SK-N-SH treated with all-trans-retinoic acid at 6 μM for 48 hours (cell line): Measurements from ENCODE around the gene CIC.
"Not testable (repeated sequence)": the region's sequence is repeated elsewhere in the genome, so short reads cannot be mapped to it uniquely, and the experiment has no call there.

ENCODE experiments used
- ATAC-seq: fragments of 200-7000 bp; cut with Tn5 transposase; 3 replicates; pipeline ENCODE4 v1.9.1; 2020; ENCODE audit warnings: mild to moderate bottlenecking, moderate library complexity
- ARNTL ChIP-seq: fragments of 450-650 bp; formaldehyde crosslinking; IDR thresholded peaks from 2 replicates; pipeline ENCODE4 v1.5.0; 2020; ENCODE audit warnings: low read depth, mild to moderate bottlenecking, moderate library complexity, borderline replicate concordance
- CREB5 ChIP-seq: fragments of 250-450 bp; sonication (Bioruptor Pico); IDR thresholded peaks from 2 replicates; pipeline ENCODE4 v1.5.1; 2020; ENCODE audit warnings: low read depth, mild to moderate bottlenecking, moderate library complexity
- CSDC2 ChIP-seq: fragments of 250-450 bp; sonication (Bioruptor Pico); IDR thresholded peaks from 2 replicates; pipeline ENCODE4 v1.5.0; 2020; ENCODE audit warnings: mild to moderate bottlenecking, moderate library complexity
- CSRNP3 ChIP-seq: fragments of 250-450 bp; sonication (Bioruptor Pico); IDR thresholded peaks from 2 replicates; pipeline ENCODE4 v1.5.1; 2021; ENCODE audit warnings: mild to moderate bottlenecking, moderate library complexity
- ESRRG ChIP-seq: fragments of 250-450 bp; sonication (Bioruptor Pico); IDR thresholded peaks from 2 replicates; pipeline ENCODE4 v1.6.1; 2021; ENCODE audit warnings: mild to moderate bottlenecking
- GLIS3 ChIP-seq: fragments of 250-450 bp; sonication (Bioruptor Pico); IDR thresholded peaks from 2 replicates; pipeline ENCODE4 v1.5.0; 2020; ENCODE audit warnings: mild to moderate bottlenecking, moderate library complexity
- ISL1 ChIP-seq: fragments of 250-450 bp; sonication (Bioruptor Pico); IDR thresholded peaks from 2 replicates; pipeline ENCODE4 v2.1.2; 2022; ENCODE audit warnings: mild to moderate bottlenecking, moderate library complexity
- OSR1 ChIP-seq: fragments of 250-450 bp; sonication (Bioruptor Pico); IDR thresholded peaks from 2 replicates; pipeline ENCODE4 v1.8.0; 2022; ENCODE audit warnings: moderate library complexity, mild to moderate bottlenecking, inconsistent platforms
- PATZ1 ChIP-seq: fragments of 250-450 bp; sonication (Bioruptor Pico); IDR thresholded peaks from 2 replicates; pipeline ENCODE4 v1.8.0; 2020; ENCODE audit warnings: mild to moderate bottlenecking, moderate library complexity, borderline replicate concordance
- PPARA ChIP-seq: fragments of 250-450 bp; sonication (Bioruptor Pico); IDR thresholded peaks from 2 replicates; pipeline ENCODE4 v1.5.0; 2020; ENCODE audit warnings: mild to moderate bottlenecking, borderline replicate concordance
- RARB ChIP-seq: fragments of 250-450 bp; sonication (Bioruptor Pico); IDR thresholded peaks from 2 replicates; pipeline ENCODE4 v1.8.0; 2021; ENCODE audit warnings: mild to moderate bottlenecking, moderate library complexity
- SNAI2 ChIP-seq: fragments of 250-450 bp; sonication (Bioruptor Pico); IDR thresholded peaks from 2 replicates; pipeline ENCODE4 v1.5.0; 2020; ENCODE audit warnings: mild to moderate bottlenecking, moderate library complexity
- TOX ChIP-seq: fragments of 250-450 bp; sonication (Bioruptor Pico); IDR thresholded peaks from 2 replicates; pipeline ENCODE4 v1.8.0; 2021; ENCODE audit warnings: mild to moderate bottlenecking, moderate library complexity, borderline replicate concordance
- ZC3H10 ChIP-seq: fragments of 250-450 bp; sonication (Bioruptor Pico); IDR thresholded peaks from 2 replicates; pipeline ENCODE4 v1.5.1; 2021; ENCODE audit warnings: mild to moderate bottlenecking, moderate library complexity
- ZFP3 ChIP-seq: fragments of 250-450 bp; sonication (Bioruptor Pico); IDR thresholded peaks from 2 replicates; pipeline ENCODE4 v1.5.0; 2020; ENCODE audit warnings: mild to moderate bottlenecking, moderate library complexity
- ZFP30 ChIP-seq: fragments of 450-650 bp; formaldehyde crosslinking; IDR thresholded peaks from 2 replicates; pipeline ENCODE4 v1.5.0; 2022; ENCODE audit warnings: mild to moderate bottlenecking, moderate library complexity
- ZNF565 ChIP-seq: fragments of 450-650 bp; formaldehyde crosslinking; conservative IDR thresholded peaks from 2 replicates; pipeline ENCODE4 v1.5.0; 2020; ENCODE audit warnings: low read depth, mild to moderate bottlenecking, moderate library complexity
- ZNF70 ChIP-seq: fragments of 450-650 bp; formaldehyde crosslinking; IDR thresholded peaks from 2 replicates; pipeline ENCODE4 v1.5.0; 2020; ENCODE audit warnings: mild to moderate bottlenecking, moderate library complexity
- ZNF8 ChIP-seq: fragments of 450-650 bp; formaldehyde crosslinking; IDR thresholded peaks from 2 replicates; pipeline ENCODE4 v1.5.0; 2020; ENCODE audit warnings: mild to moderate bottlenecking, moderate library complexity
- TF ChIP-seq, protein P1 (sequence below): fragments of 250-450 bp; sonication (Bioruptor Pico); IDR thresholded peaks from 2 replicates; pipeline ENCODE4 v1.8.0; 2021; ENCODE audit warnings: low read depth, mild to moderate bottlenecking, moderate library complexity, borderline replicate concordance

CIC gene

GRCh38 chr19:42330241-42330711 is 61.2 kb downstream of the CIC start:
- TF ChIP-seq CSDC2 (CRISPR knock-in tag) (no peak), ZFP30 (CRISPR knock-in tag) (no peak), GLIS3 (CRISPR knock-in tag) (no peak), CREB5 (CRISPR knock-in tag) (no peak), PPARA (CRISPR knock-in tag) (no peak), ZC3H10 (no peak), RARB (CRISPR knock-in tag) (no peak)
- ATAC-seq: no peak

DNA sequence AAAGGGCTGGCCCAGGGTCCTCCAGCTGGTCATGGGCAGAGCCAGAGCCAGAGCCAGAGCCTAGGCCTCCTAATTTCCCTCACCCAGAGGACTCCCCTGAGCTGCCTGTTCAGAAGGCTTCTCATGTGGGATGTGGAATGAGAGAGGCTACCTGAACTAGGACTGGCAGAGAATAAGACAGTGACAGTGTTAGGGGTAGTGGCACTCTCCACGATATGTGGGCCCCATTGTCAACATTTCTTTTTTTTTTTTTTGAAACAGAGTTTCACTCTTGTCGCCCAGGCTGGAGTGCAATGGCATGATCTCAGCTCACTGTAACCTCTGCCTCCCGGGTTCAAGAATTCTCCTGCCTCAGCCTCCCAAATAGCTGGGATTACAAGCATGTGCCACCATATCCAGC is 62.3 kb downstream of the CIC start:
- not testable (repeated sequence) for ATAC-seq

DNA sequence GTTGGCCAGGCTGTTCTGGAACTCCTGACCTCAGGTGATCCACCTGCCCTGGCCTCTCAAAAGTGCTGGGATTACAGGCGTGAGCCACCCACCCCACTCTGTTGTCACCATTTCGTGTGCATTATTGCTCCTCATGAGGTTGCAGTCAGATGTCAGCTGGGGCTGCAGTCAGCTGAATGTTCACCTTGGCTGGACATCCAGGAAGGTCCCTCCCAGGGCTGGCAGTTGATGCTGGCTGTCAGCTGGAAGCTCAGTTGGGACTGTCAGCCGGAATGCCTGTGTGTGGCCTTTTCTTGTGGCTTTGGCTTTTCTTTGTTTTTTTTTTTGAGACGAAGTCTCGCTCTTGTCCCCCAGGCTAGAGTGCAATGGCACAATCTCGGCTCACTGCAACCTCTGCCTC is 63.0 kb downstream of the CIC start:
- TF ChIP-seq ZNF565 (CRISPR knock-in tag) (no peak), SNAI2 (CRISPR knock-in tag) (no peak), ISL1 (CRISPR knock-in tag) (no peak), PATZ1 (CRISPR knock-in tag) (no peak), TOX (CRISPR knock-in tag) (no peak), GLIS3 (CRISPR knock-in tag) (no peak), RARB (CRISPR knock-in tag) (no peak), ZC3H10 (no peak), ESRRG (no peak), ARNTL (no peak), ZFP3 (CRISPR knock-in tag) (no peak), ZNF8 (no peak)
- TF ChIP-seq, protein P1, sequence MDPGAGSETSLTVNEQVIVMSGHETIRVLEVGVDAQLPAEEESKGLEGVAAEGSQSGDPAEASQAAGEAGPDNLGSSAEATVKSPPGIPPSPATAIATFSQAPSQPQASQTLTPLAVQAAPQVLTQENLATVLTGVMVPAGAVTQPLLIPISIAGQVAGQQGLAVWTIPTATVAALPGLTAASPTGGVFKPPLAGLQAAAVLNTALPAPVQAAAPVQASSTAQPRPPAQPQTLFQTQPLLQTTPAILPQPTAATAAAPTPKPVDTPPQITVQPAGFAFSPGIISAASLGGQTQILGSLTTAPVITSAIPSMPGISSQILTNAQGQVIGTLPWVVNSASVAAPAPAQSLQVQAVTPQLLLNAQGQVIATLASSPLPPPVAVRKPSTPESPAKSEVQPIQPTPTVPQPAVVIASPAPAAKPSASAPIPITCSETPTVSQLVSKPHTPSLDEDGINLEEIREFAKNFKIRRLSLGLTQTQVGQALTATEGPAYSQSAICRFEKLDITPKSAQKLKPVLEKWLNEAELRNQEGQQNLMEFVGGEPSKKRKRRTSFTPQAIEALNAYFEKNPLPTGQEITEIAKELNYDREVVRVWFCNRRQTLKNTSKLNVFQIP (CRISPR knock-in tag): no peak

GRCh38 chr19:42333018-42333417 is 64.0 kb downstream of the CIC start:
- no peak for TF ChIP-seq CSRNP3 (CRISPR knock-in tag)
- TF ChIP-seq CREB5 (CRISPR knock-in tag): no peak
- no peak for TF ChIP-seq ZNF70 (CRISPR knock-in tag)
- no peak for TF ChIP-seq PATZ1 (CRISPR knock-in tag)
- TF ChIP-seq OSR1: no peak
- TF ChIP-seq ZFP30 (CRISPR knock-in tag): no peak
- no peak for TF ChIP-seq PPARA (CRISPR knock-in tag)
- TF ChIP-seq ZNF565 (CRISPR knock-in tag): no peak
- TF ChIP-seq CSDC2 (CRISPR knock-in tag): no peak
- no peak for TF ChIP-seq ESRRG
- no peak for TF ChIP-seq RARB (CRISPR knock-in tag)
- no peak for ATAC-seq

More for the DNA sequence above, 63.0 kb downstream of the CIC start:
- no peak for ATAC-seq
